OCI-LY7 (cell line): ENCODE results near the gene ZNF423.

Source experiments
- EZH2phosphoT487 ChIP-seq: fragments of 200-600 bp; sonication (generic); IDR thresholded peaks from 2 replicates; pipeline ENCODE4 v1.6.1; 2018; ENCODE audit warnings: low read depth, borderline replicate concordance, mild to moderate bottlenecking, mixed run types, antibody characterized with exemption, low read length, moderate library complexity, mixed read lengths
- TF ChIP-seq, protein P1 (sequence below): fragments of 200-600 bp; sonication (generic); conservative IDR thresholded peaks from 2 replicates; pipeline ENCODE4 v1.5.1; 2014; ENCODE audit warnings: mild to moderate bottlenecking, antibody characterized with exemption, low read length, moderate library complexity, mixed read lengths

DNA sequence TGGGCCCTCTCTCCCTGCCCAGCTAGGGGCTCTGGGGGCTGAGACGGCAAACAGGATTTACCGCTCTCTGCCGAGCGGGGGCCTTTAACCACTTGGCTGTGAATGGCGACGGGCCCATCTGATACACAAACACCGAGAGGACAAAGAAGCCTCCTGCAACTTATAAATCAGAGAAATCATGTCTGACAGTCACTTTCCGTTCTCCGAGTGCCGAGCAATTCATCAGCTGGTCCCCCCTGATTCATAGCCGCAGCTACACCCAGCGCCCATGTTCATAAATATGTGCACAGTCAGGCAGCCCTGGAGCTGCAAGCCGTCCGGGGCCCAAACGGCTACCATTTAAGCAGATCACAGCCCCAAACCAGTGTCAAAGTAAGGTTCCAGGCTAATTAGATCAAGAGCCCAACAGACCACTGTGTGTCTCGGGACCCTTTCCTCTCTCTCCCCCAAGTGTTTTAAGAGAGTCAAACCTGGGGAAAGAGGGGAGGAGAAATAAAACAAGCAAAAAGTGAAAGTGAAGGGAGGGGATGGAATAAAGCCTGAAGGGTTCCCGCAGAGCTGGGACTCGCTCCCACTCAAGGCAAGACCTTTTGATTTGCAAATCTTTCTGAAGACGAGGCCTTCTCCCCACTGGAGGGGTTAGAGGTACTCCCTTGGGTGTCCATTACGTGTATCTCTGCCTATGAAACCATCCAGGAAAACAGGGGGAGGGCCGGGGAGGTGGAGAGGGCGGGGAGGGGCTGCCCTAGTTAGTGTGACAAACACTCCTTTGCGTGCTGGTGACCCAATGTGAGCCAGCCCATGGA, 327.6 kb downstream of the ZNF423 start:
- TF ChIP-seq, protein P1, sequence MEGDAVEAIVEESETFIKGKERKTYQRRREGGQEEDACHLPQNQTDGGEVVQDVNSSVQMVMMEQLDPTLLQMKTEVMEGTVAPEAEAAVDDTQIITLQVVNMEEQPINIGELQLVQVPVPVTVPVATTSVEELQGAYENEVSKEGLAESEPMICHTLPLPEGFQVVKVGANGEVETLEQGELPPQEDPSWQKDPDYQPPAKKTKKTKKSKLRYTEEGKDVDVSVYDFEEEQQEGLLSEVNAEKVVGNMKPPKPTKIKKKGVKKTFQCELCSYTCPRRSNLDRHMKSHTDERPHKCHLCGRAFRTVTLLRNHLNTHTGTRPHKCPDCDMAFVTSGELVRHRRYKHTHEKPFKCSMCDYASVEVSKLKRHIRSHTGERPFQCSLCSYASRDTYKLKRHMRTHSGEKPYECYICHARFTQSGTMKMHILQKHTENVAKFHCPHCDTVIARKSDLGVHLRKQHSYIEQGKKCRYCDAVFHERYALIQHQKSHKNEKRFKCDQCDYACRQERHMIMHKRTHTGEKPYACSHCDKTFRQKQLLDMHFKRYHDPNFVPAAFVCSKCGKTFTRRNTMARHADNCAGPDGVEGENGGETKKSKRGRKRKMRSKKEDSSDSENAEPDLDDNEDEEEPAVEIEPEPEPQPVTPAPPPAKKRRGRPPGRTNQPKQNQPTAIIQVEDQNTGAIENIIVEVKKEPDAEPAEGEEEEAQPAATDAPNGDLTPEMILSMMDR, result no peak
- no peak for TF ChIP-seq EZH2phosphoT487
